ENCODE results near the gene CD8B.

Gene CD8B

GRCh38 chr2:86788165-86788564, 73.5 kb downstream of the CD8B start:
- no peak overlapping the region for H3K4me3 ChIP-seq (ENCODE audit: low read length)
- no peak overlapping the region for H4K5ac ChIP-seq (ENCODE audit: low read length)
- no CpG with 5 or more reads among the region's 7 CpGs for WGBS (ENCODE audit: extremely low coverage, insufficient coverage, low lambda C conversion rate)
- no peaks in the 10 kb centered on the region for H3K79me2 ChIP-seq (ENCODE audit: control insufficient read depth, insufficient read depth, low read length)
- H3K9ac ChIP-seq (ENCODE audit: low read length): no peak overlapping the region
- H2AK5ac ChIP-seq (ENCODE audit: low read length): no peak overlapping the region
- no peak overlapping the region for H2BK5ac ChIP-seq (ENCODE audit: low read length)
- DNase-seq: no peak
- H2BK15ac ChIP-seq (replicated peaks; ENCODE audit: low read depth): no peak overlapping the region
- H3K79me1 ChIP-seq (ENCODE audit: low read length): no peaks in the 10 kb centered on the region
- no peak overlapping the region for H3K18ac ChIP-seq (ENCODE audit: low read length)
- no peak overlapping the region for H2BK120ac ChIP-seq (ENCODE audit: low read depth, low read length)
- no peak overlapping the region for H3K56ac ChIP-seq (ENCODE audit: low read length)
- no peak overlapping the region for H3K4ac ChIP-seq (ENCODE audit: low read depth, low read length)
- H3K27ac ChIP-seq (ENCODE audit: low read depth, low read length): no peak overlapping the region
- H3K4me1 ChIP-seq (ENCODE audit: control insufficient read depth, low read depth, low read length): no peaks in the 10 kb centered on the region
- no peak overlapping the region for H3K4me2 ChIP-seq (ENCODE audit: low read length)
- H3K27me3 ChIP-seq (ENCODE audit: insufficient read depth, low read length, poor library complexity): peaks cover 41% of the 10 kb centered on the region
- no peak overlapping the region for H4K8ac ChIP-seq (ENCODE audit: low read depth, low read length)
- no peak overlapping the region for H3K23ac ChIP-seq (ENCODE audit: low read length)
- no peaks in the 10 kb centered on the region for H3K36me3 ChIP-seq (ENCODE audit: control insufficient read depth, insufficient read depth, low read length)

GRCh38 chr2:86787736-86788135, 74.0 kb downstream of the CD8B start:
- Histone ChIP-seq H3K4ac (ENCODE audit: low read depth, low read length) (no peak overlapping the region), H3K18ac (ENCODE audit: low read length) (no peak overlapping the region), H3K36me3 (ENCODE audit: control insufficient read depth, insufficient read depth, low read length) (no peaks in the 10 kb centered on the region), H3K4me2 (ENCODE audit: low read length) (no peak overlapping the region), H3K4me3 (ENCODE audit: low read length) (no peak overlapping the region), H3K79me2 (ENCODE audit: control insufficient read depth, insufficient read depth, low read length) (no peaks in the 10 kb centered on the region), H2BK120ac (ENCODE audit: low read depth, low read length) (no peak overlapping the region), H3K4me1 (ENCODE audit: control insufficient read depth, low read depth, low read length) (no peaks in the 10 kb centered on the region), H3K79me1 (ENCODE audit: low read length) (no peaks in the 10 kb centered on the region), H2BK15ac (replicated peaks; ENCODE audit: low read depth) (no peak overlapping the region), H4K5ac (ENCODE audit: low read length) (no peak overlapping the region), H2BK5ac (ENCODE audit: low read length) (no peak overlapping the region), H4K8ac (ENCODE audit: low read depth, low read length) (no peak overlapping the region), H3K56ac (ENCODE audit: low read length) (no peak overlapping the region), H3K23ac (ENCODE audit: low read length) (no peak overlapping the region), H3K27ac (ENCODE audit: low read depth, low read length) (no peak overlapping the region), H3K27me3 (ENCODE audit: insufficient read depth, low read length, poor library complexity) (peaks cover 41% of the 10 kb centered on the region), H3K9ac (ENCODE audit: low read length) (no peak overlapping the region), H2AK5ac (ENCODE audit: low read length) (no peak overlapping the region)
- no CpG with 5 or more reads among the region's 2 CpGs for WGBS (ENCODE audit: extremely low coverage, insufficient coverage, low lambda C conversion rate)
- DNase-seq: peak; percentile 23

DNA sequence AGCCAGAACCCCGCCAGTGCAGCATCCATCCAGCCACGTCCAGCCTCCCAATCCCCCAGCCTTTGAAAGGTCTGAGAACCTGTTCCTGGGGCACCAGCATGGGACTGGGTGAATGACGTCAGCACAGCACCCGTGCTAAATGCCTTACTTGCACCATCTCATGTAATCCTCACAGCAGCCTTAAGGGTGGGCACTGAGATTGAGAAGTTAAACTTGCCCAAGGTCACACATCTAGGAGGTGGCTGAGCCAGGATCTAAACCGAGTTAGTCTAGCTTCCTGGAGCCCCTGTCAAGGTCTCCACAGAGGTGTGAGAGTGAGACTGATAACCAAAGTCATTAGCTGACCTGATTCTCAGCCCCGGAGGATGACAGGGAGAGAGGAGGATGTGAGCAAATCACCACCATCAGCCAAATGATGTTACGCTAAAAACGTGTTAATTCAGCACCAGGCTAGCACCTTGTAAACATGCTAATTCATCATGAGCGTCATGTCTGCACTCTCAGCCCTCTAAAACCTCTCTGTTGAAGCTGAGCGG, 75.6 kb downstream of the CD8B start:
- WGBS (ENCODE audit: extremely low coverage, insufficient coverage, low lambda C conversion rate): no CpG with 5 or more reads among the region's 10 CpGs
- no peak overlapping the region for H2BK15ac ChIP-seq (replicated peaks; ENCODE audit: low read depth)
- no peak overlapping the region for H4K5ac ChIP-seq (ENCODE audit: low read length)
- H3K4me2 ChIP-seq (ENCODE audit: low read length): no peak overlapping the region
- no peaks in the 10 kb centered on the region for H3K36me3 ChIP-seq (ENCODE audit: control insufficient read depth, insufficient read depth, low read length)
- no peak overlapping the region for H2BK5ac ChIP-seq (ENCODE audit: low read length)
- H2BK120ac ChIP-seq (ENCODE audit: low read depth, low read length): no peak overlapping the region
- H3K4me1 ChIP-seq (ENCODE audit: control insufficient read depth, low read depth, low read length): no peaks in the 10 kb centered on the region
- no peak overlapping the region for H3K23ac ChIP-seq (ENCODE audit: low read length)
- H3K27ac ChIP-seq (ENCODE audit: low read depth, low read length): no peak overlapping the region
- H3K4ac ChIP-seq (ENCODE audit: low read depth, low read length): no peak overlapping the region
- peak; percentile 91 for DNase-seq
- H3K18ac ChIP-seq (ENCODE audit: low read length): no peak overlapping the region
- H3K27me3 ChIP-seq (ENCODE audit: insufficient read depth, low read length, poor library complexity): peaks cover 33% of the 10 kb centered on the region
- H2AK5ac ChIP-seq (ENCODE audit: low read length): no peak overlapping the region
- H3K79me1 ChIP-seq (ENCODE audit: low read length): no peaks in the 10 kb centered on the region
- no peak overlapping the region for H4K8ac ChIP-seq (ENCODE audit: low read depth, low read length)
- no peaks in the 10 kb centered on the region for H3K79me2 ChIP-seq (ENCODE audit: control insufficient read depth, insufficient read depth, low read length)
- H3K4me3 ChIP-seq (ENCODE audit: low read length): no peak overlapping the region
- H3K9ac ChIP-seq (ENCODE audit: low read length): no peak overlapping the region
- H3K56ac ChIP-seq (ENCODE audit: low read length): no peak overlapping the region

DNA sequence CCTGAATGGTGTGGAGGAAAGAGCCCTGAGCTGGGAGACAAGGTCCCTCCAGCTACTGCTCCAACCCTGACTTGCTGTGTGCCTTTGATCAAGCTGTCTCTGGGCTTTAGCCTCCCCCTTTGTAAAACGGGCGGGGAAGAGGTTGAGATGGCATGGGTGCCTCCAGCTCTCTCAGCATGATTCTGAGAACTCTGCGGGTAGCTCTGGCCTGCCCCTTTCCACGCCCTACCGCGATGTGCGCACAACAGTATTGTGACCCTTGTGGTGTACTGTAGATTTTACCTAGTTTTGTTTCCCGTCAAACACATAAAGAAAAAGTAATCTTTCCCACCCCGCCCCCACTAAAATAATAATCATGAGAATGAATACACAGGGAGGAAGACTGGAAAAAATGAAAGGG, 76.2 kb downstream of the CD8B start:
- no peak overlapping the region for H3K4me3 ChIP-seq (ENCODE audit: low read length)

DNA sequence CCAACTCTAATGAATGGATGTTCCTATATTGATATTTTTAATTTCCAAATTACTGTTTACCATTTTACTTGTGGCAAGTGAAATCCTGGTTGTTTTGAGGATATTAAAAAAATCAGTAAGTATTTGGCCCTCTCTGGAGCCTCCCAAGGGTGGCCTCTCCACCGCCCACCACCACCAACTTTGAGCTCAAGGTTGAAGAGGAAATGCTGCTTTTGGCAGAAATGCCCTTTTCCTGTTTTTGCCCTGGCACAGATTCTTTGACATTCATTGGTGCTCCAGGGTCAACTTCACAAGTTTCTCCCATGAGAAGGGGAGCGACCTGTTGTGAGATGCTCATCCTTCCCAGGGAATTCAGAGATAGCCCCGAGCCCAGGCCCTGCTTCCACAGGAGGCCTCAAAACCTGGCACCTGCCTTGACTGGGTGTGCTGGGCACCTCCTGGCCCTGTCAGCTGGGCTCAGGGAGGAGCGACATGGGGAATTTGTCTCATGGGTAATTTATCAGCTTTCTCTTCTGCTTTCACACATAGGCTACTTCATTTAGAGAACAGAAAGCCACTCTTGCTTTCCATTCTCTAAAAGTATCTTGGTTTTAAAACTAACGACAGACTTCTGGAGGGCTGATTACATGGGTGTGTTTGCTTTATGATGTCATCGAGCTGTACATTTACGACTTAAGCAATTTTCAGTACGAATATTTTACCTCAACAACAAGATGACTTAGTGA, 77.9 kb downstream of the CD8B start:
- Histone ChIP-seq H3K79me1 (ENCODE audit: low read length) (no peaks in the 10 kb centered on the region), H3K4me2 (ENCODE audit: low read length) (no peak overlapping the region), H4K5ac (ENCODE audit: low read length) (no peak overlapping the region), H3K4ac (ENCODE audit: low read depth, low read length) (no peak overlapping the region), H2BK15ac (replicated peaks; ENCODE audit: low read depth) (no peak overlapping the region), H2BK120ac (ENCODE audit: low read depth, low read length) (no peak overlapping the region), H3K27ac (ENCODE audit: low read depth, low read length) (no peak overlapping the region), H4K8ac (ENCODE audit: low read depth, low read length) (no peak overlapping the region), H3K4me1 (ENCODE audit: control insufficient read depth, low read depth, low read length) (no peaks in the 10 kb centered on the region), H3K9ac (ENCODE audit: low read length) (no peak overlapping the region), H3K18ac (ENCODE audit: low read length) (no peak overlapping the region), H2AK5ac (ENCODE audit: low read length) (no peak overlapping the region), H3K79me2 (ENCODE audit: control insufficient read depth, insufficient read depth, low read length) (no peaks in the 10 kb centered on the region), H3K27me3 (ENCODE audit: insufficient read depth, low read length, poor library complexity) (peaks cover 13% of the 10 kb centered on the region), H3K23ac (ENCODE audit: low read length) (no peak overlapping the region), H3K36me3 (ENCODE audit: control insufficient read depth, insufficient read depth, low read length) (no peaks in the 10 kb centered on the region), H3K4me3 (ENCODE audit: low read length) (no peak overlapping the region), H2BK5ac (ENCODE audit: low read length) (no peak overlapping the region), H3K56ac (ENCODE audit: low read length) (no peak overlapping the region)
- no peak for DNase-seq
- no CpG with 5 or more reads among the region's 8 CpGs for WGBS (ENCODE audit: extremely low coverage, insufficient coverage, low lambda C conversion rate)

More for the DNA sequence above, 76.2 kb downstream of the CD8B start:
- Histone ChIP-seq H2BK5ac (ENCODE audit: low read length) (no peak overlapping the region), H4K8ac (ENCODE audit: low read depth, low read length) (no peak overlapping the region), H3K56ac (ENCODE audit: low read length) (no peak overlapping the region), H3K79me1 (ENCODE audit: low read length) (no peaks in the 10 kb centered on the region), H2AK5ac (ENCODE audit: low read length) (no peak overlapping the region), H3K4ac (ENCODE audit: low read depth, low read length) (no peak overlapping the region), H3K18ac (ENCODE audit: low read length) (no peak overlapping the region), H3K27ac (ENCODE audit: low read depth, low read length) (no peak overlapping the region), H3K36me3 (ENCODE audit: control insufficient read depth, insufficient read depth, low read length) (no peaks in the 10 kb centered on the region), H3K27me3 (ENCODE audit: insufficient read depth, low read length, poor library complexity) (peaks cover 29% of the 10 kb centered on the region), H2BK120ac (ENCODE audit: low read depth, low read length) (no peak overlapping the region), H3K9ac (ENCODE audit: low read length) (no peak overlapping the region), H3K4me2 (ENCODE audit: low read length) (no peak overlapping the region), H3K4me1 (ENCODE audit: control insufficient read depth, low read depth, low read length) (no peaks in the 10 kb centered on the region), H2BK15ac (replicated peaks; ENCODE audit: low read depth) (no peak overlapping the region), H4K5ac (ENCODE audit: low read length) (no peak overlapping the region), H3K23ac (ENCODE audit: low read length) (no peak overlapping the region), H3K79me2 (ENCODE audit: control insufficient read depth, insufficient read depth, low read length) (no peaks in the 10 kb centered on the region)
- WGBS (ENCODE audit: extremely low coverage, insufficient coverage, low lambda C conversion rate): no CpG with 5 or more reads among the region's 9 CpGs
- DNase-seq: no peak

- H3K27me3 ChIP-seq (ENCODE audit: insufficient read depth, low read length, poor library complexity): peaks cover 2% of the 10 kb centered on the region
Observed at GRCh38 chr2:86782748-86783147, 78.9 kb downstream of the CD8B start.

More at GRCh38 chr2:86782748-86783147, 78.9 kb downstream of the CD8B start:
- Histone ChIP-seq H3K27ac (ENCODE audit: low read depth, low read length) (no peak overlapping the region), H3K4me1 (ENCODE audit: control insufficient read depth, low read depth, low read length) (no peaks in the 10 kb centered on the region), H2BK5ac (ENCODE audit: low read length) (no peak overlapping the region), H2BK120ac (ENCODE audit: low read depth, low read length) (no peak overlapping the region), H3K23ac (ENCODE audit: low read length) (no peak overlapping the region), H3K36me3 (ENCODE audit: control insufficient read depth, insufficient read depth, low read length) (no peaks in the 10 kb centered on the region), H2BK15ac (replicated peaks; ENCODE audit: low read depth) (no peak overlapping the region), H3K4me3 (ENCODE audit: low read length) (no peak overlapping the region), H2AK5ac (ENCODE audit: low read length) (no peak overlapping the region), H4K5ac (ENCODE audit: low read length) (no peak overlapping the region), H3K79me2 (ENCODE audit: control insufficient read depth, insufficient read depth, low read length) (no peaks in the 10 kb centered on the region), H3K56ac (ENCODE audit: low read length) (no peak overlapping the region), H3K9ac (ENCODE audit: low read length) (no peak overlapping the region), H3K79me1 (ENCODE audit: low read length) (no peaks in the 10 kb centered on the region), H3K4me2 (ENCODE audit: low read length) (no peak overlapping the region), H3K4ac (ENCODE audit: low read depth, low read length) (no peak overlapping the region), H3K18ac (ENCODE audit: low read length) (no peak overlapping the region), H4K8ac (ENCODE audit: low read depth, low read length) (no peak overlapping the region)
- no peak for DNase-seq
- WGBS (ENCODE audit: extremely low coverage, insufficient coverage, low lambda C conversion rate): no CpG with 5 or more reads among the region's 7 CpGs
